Right ventricle myocardium inferior (tissue), 1 donor: ENCODE results near the gene TBCEL. TPM values are rescaled to one million over a fixed set of nuclear protein-coding genes. Genes with fewer than 3 reads are reported as not detected.
"Not testable (repeated sequence)": the region's sequence is repeated elsewhere in the genome, so short reads cannot be mapped to it uniquely, and the experiment has no call there.

Experiments used
- ATAC-seq: fragments of 200-7000 bp; cut with Tn5 transposase; one replicate; pipeline ENCODE4 v1.9.1; 2020; ENCODE audit warnings: mild to moderate bottlenecking, moderate library complexity
- DNase-seq: peaks from one replicate; pipeline ENCODE4 v3.0.0; 2021; ENCODE audit errors: missing footprints
- intact Hi-C: fragments of 100-400 bp; cut with DNase I; formaldehyde crosslinking; loops from one replicate; pipeline ENCODE4 v1.11.0; 2022
- total RNA-seq: library from RNA; stranded (reverse); fragmentation: NEBNext Ultra II Directional; extraction: Animal tissue kit (Norgen Biotek cat#: 25700); gene quantifications from one replicate; pipeline ENCODE4 v1.2.1, GENCODE V29; 2021
- donor health status: DM: no; HTN: yes; CAD: no; lungs with severe emphysema.

TBCEL gene
- total RNA-seq, 1 donor from 2014 or later, result 25.2 TPM

DNA sequence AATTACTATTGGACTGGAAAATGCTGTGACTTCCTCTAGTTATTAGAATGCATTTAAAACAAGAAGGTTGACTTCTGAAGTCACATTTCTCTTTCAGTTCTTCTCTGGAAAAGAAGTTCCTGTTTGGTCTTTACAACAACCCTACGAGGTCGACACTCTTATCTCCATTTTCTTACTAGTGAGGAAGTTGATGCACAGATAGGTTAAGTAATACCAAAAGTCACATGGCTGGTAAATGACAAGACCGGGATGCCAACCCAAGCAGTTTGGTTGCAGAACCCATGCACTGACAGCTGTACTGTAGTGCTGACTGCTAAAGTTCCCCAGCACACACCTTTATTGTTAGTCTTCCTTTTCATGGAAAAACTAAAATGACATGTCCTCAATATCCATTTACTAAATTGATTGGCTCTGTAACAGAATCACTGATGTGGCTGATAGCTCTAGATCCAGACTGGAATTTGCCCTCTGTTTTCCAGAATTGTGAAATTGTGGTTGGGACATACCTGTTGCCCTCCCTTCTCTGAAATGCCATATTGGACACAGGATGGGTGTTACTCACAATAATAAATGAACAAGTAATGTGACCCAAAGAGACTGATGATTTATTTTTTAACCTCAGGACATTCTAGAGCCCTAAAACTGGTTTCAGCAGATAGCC lies 67.7 kb downstream of the TBCEL start:
- intact Hi-C loops, result no loop called here
- ATAC-seq (no peak), DNase-seq (no peak)

GRCh38 chr11:121095561-121095960 lies 71.7 kb downstream of the TBCEL start:
- no peak for DNase-seq
- intact Hi-C loops, result no loop called here
- no peak for ATAC-seq

- DNase-seq (no peak), ATAC-seq (no peak)
- intact Hi-C loops, result no loop called here
Observed at GRCh38 chr11:121099364-121099763, 75.5 kb downstream of the TBCEL start.

- no peak for ATAC-seq
- intact Hi-C loops, result no loop called here
Observed at GRCh38 chr11:121099885-121100284, 76.0 kb downstream of the TBCEL start.

GRCh38 chr11:121100943-121101342 lies 77.0 kb downstream of the TBCEL start, which contains the start of gene TECTA:
TSS of gene TECTA (plus strand) at chr11:121101243. CDS start at chr11:121102666, 1,423 bp downstream.
- ATAC-seq, result no peak
- intact Hi-C loops, result no loop called here

More at GRCh38 chr11:121099885-121100284, 76.0 kb downstream of the TBCEL start:
- no peak for DNase-seq

DNA sequence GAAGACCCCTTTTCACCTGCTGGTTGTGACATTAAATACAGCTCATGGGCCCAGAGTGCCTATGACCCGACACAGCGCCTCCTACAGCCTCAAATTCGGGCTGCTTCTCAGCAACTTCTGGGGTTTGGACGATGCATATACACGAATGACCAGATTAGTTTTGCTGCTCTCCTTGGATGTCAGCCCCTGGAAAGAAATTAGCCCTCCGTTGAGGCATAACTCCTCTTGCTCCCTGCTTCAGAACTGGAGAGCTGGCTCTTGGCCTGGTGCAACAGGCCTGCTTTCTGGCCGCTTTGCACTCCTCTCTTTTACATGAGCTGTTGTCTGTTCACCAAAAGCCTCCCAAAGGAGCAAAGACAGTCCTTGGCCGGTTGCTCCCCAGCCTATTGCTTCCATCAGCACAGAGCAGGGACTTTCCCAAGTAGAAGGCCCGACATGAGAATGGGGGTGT lies 80.4 kb downstream of the TBCEL start:
- intact Hi-C loops, result no loop called here
- ATAC-seq, result peak; percentile 89
- DNase-seq, result no peak

More at GRCh38 chr11:121100943-121101342, 77.0 kb downstream of the TBCEL start, which contains the start of gene TECTA:
- no peak for DNase-seq

GRCh38 chr11:121105063-121105480 lies 81.2 kb downstream of the TBCEL start:
- peak; percentile 83 for ATAC-seq
- intact Hi-C loops, result no loop called here
- peak; percentile 70 for DNase-seq

- intact Hi-C loops, result no loop called here
- ATAC-seq (no peak), DNase-seq (no peak)
Observed at GRCh38 chr11:121105481-121106195, 81.7 kb downstream of the TBCEL start.

DNA sequence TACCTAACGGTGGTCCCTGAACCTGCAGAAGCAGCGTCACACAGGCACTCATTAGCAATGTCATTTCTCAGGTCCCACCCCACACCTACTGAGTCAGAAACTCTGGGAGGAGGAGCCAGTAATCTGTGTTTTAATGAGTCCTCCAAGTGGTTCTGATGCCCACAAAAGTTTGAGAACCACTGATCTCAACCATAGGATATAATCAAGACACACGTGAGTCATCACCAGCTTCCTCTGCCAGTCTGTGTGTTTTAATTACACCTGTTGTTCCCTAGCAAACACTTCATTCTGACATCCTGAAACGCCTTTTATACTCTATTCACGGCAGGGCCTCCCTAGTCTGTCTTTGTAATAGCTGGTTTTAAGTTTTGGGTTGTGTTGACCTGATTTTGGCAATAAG lies 82.9 kb downstream of the TBCEL start:
- DNase-seq, result no peak
- no peak for ATAC-seq
- intact Hi-C loops, result no loop called here

DNA sequence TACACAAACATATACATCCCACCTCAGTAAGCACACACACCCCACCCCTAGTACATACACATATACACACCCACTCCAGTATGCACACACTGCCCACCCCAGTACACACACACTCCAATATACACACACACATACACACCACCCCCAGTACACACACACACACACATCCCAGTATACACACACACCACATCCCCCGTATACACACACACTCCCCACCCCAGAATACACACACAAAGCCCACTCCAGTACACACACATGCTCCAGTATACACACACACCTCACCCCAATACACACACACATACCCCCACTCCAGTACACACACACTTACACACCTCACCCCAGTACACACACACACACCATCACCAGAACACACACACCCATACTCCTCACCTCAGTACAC lies 84.5 kb downstream of the TBCEL start:
- intact Hi-C loops, result no loop called here
- DNase-seq (no peak), ATAC-seq (no peak)

- intact Hi-C loops, result no loop called here
- ATAC-seq (no peak), DNase-seq (no peak)
Observed at GRCh38 chr11:121109471-121109870, 85.6 kb downstream of the TBCEL start.

GRCh38 chr11:121109916-121110586 lies 86.1 kb downstream of the TBCEL start:
- ATAC-seq, result no peak
- intact Hi-C loops, result loop anchor here (5.0 kb wide), 2 partner anchors 158 to 183 kb away; no protein-coding TSS in a partner anchor

DNA sequence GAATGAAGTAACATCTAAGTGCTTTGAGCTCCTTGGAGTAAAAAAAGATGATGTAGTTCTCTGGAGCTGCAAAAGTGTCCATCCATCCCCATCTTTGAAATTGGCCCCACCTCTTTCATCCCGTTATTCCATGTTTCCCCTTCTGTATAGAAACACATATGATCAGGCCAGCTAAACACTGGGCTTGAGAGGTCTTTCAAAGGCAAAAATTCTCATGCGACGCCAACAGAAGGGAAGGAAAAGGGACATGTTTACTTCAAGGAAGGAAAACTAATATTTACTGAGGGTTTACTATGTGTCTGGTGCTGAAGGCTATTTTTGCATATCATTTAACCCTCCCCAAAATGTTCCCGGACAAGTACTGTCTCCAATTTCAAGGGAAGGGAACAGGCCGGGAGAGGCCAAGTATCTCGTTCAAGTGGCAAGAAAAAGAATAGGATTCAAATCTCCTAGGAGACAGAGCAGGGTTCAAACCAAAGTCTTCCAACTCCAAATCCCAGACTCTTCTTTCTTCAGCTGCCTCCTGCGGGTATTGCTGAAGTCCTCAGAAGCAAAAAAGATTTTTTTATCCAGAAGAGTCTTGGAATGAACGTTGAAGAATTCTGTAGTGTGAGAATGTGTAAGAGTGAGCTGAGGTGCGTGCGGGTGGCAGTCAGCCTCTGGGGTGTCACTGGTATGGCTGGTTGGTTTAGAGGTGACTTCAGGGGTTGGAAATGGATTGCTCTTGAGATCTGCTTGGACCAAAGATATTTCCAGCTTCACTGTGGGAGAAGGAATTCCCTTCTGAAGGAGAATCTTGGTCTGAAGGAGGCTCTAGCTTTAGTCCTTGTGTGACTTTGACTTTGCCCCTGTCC lies 87.2 kb downstream of the TBCEL start:
- intact Hi-C loops, result loop anchor here (5.0 kb wide), 2 partner anchors 159 to 184 kb away; no protein-coding TSS in a partner anchor

More at GRCh38 chr11:121109916-121110586, 86.1 kb downstream of the TBCEL start:
- no peak for DNase-seq

GRCh38 chr11:121112498-121113455 lies 88.9 kb downstream of the TBCEL start:
- ATAC-seq (peak; percentile 84), DNase-seq (no peak)
- intact Hi-C loops, result loop anchor here (2.0 to 5.0 kb wide), 3 partner anchors 160 to 602 kb away; partner anchors contain the start of gene GRIK4

More for the DNA sequence above, 87.2 kb downstream of the TBCEL start:
- ATAC-seq (peak; percentile 55), DNase-seq (no peak)

DNA sequence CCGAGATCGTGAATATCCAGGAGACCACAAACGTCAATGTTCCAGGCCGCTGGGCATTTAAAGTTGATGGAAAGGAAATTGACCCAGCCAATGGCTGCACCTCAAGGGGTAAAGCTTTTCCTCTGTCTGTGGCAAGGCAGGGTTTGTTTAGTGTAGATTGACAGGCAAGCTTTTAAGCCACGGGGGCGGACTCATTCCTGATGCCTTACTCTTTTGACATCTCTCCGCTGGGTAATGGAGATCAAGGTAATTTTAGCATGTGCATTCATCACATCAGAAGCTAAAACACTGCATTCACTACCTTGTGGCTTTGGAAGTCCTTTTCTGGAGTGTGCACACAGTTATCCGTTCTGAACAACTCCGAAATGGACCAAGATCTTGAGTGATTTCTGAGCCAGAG lies 89.7 kb downstream of the TBCEL start:
- DNase-seq (no peak), ATAC-seq (no peak)
- intact Hi-C loops, result loop anchor here (2.0 to 5.0 kb wide), 3 partner anchors 161 to 603 kb away; partner anchors contain the start of gene GRIK4

- not testable (repeated sequence) for ATAC-seq, DNase-seq
- intact Hi-C loops, result loop anchor here (5.0 kb wide), 1 partner anchor 77 kb away; no protein-coding TSS in a partner anchor
Observed at GRCh38 chr11:121115024-121115423, 91.1 kb downstream of the TBCEL start.

DNA sequence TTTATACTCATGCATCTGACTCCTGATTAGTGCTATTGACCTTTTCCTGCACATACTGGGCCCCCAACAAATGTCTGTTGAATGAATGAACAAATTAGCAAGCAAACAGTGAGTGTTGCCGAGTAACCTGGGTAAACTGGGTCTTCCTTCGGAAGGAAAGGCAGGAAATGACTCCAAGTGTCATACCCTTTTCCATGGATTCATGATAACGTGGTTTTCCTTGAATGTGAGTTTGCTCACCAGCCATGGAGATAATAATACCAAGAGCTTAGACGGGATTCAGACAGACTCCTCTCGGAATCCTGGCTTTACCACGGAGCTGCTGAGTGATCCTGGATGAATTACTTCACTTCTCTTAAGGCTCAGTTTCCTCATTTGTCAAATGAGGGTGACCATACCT lies 93.9 kb downstream of the TBCEL start:
- DNase-seq (no peak), ATAC-seq (no peak)
- intact Hi-C loops, result loop anchor here (5.0 kb wide), 1 partner anchor 75 kb away; no protein-coding TSS in a partner anchor
